Ishikawa (cell line): ENCODE data around the gene ZNF662.

ENCODE experiments used
- CEBPB ChIP-seq: IDR thresholded peaks from 2 replicates; pipeline ENCODE4 v1.6.1; 2012
- CREB1 ChIP-seq: IDR thresholded peaks from 2 replicates; pipeline ENCODE4 v1.6.1; 2012; ENCODE audit warnings: low read depth
- EGR1 ChIP-seq: IDR thresholded peaks from 2 replicates; pipeline ENCODE4 v1.6.1; 2012
- EP300 ChIP-seq: IDR thresholded peaks from 2 replicates; pipeline ENCODE4 v1.6.1; 2012; ENCODE audit warnings: borderline replicate concordance
- FOXM1 ChIP-seq: IDR thresholded peaks from 2 replicates; pipeline ENCODE4 v1.6.1; 2012; ENCODE audit warnings: low read depth, borderline replicate concordance
- NFIC ChIP-seq: IDR thresholded peaks from 2 replicates; pipeline ENCODE4 v1.6.1; 2012
- RAD21 ChIP-seq: IDR thresholded peaks from 2 replicates; pipeline ENCODE4 v1.6.1; 2012; ENCODE audit warnings: low read depth
- TAF1 ChIP-seq: IDR thresholded peaks from 2 replicates; pipeline ENCODE4 v1.6.1; 2012; ENCODE audit warnings: low read depth, mild to moderate bottlenecking
- TCF12 ChIP-seq: IDR thresholded peaks from 2 replicates; pipeline ENCODE4 v1.6.1; 2012; ENCODE audit warnings: low read depth
- TEAD4 ChIP-seq: IDR thresholded peaks from 2 replicates; pipeline ENCODE4 v1.6.1; 2012
- YY1 ChIP-seq: IDR thresholded peaks from 2 replicates; pipeline ENCODE4 v1.6.1; 2012; ENCODE audit warnings: low read depth
- ZBTB7A ChIP-seq: IDR thresholded peaks from 2 replicates; pipeline ENCODE4 v1.6.1; 2012; ENCODE audit warnings: low read depth
- TF ChIP-seq, protein P1 (sequence below): IDR thresholded peaks from 2 replicates; pipeline ENCODE4 v1.6.1; 2012; ENCODE audit warnings: low read depth, mild to moderate bottlenecking
- TF ChIP-seq, protein P2 (sequence below): IDR thresholded peaks from 2 replicates; pipeline ENCODE4 v1.6.1; 2012

DNA sequence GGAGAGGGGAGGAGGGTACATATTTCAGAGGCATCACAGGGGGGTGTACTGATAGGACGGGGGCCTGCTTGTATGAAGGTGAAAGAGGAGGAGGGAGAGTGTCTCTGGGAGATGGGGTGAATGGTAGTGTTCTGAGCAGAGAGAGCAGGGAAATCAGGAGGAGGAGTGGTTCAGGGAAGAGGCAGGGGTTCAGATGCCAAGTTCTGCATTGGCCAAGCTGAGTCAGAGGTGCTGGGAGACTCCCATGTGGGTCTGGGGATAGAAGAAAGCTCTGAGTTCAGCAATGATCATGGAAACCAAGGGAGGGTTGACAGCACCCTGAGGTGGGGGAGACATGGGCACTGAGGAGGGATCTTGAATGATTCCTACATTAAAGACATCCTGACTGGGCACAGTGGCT lies 33.2 kb upstream of the ZNF662 start:
- TF ChIP-seq, protein P1, sequence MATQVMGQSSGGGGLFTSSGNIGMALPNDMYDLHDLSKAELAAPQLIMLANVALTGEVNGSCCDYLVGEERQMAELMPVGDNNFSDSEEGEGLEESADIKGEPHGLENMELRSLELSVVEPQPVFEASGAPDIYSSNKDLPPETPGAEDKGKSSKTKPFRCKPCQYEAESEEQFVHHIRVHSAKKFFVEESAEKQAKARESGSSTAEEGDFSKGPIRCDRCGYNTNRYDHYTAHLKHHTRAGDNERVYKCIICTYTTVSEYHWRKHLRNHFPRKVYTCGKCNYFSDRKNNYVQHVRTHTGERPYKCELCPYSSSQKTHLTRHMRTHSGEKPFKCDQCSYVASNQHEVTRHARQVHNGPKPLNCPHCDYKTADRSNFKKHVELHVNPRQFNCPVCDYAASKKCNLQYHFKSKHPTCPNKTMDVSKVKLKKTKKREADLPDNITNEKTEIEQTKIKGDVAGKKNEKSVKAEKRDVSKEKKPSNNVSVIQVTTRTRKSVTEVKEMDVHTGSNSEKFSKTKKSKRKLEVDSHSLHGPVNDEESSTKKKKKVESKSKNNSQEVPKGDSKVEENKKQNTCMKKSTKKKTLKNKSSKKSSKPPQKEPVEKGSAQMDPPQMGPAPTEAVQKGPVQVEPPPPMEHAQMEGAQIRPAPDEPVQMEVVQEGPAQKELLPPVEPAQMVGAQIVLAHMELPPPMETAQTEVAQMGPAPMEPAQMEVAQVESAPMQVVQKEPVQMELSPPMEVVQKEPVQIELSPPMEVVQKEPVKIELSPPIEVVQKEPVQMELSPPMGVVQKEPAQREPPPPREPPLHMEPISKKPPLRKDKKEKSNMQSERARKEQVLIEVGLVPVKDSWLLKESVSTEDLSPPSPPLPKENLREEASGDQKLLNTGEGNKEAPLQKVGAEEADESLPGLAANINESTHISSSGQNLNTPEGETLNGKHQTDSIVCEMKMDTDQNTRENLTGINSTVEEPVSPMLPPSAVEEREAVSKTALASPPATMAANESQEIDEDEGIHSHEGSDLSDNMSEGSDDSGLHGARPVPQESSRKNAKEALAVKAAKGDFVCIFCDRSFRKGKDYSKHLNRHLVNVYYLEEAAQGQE = no peak
- no peak for TF ChIP-seq YY1
- no peak for TF ChIP-seq NFIC
- TF ChIP-seq EP300 = no peak
- TF ChIP-seq, protein P2, sequence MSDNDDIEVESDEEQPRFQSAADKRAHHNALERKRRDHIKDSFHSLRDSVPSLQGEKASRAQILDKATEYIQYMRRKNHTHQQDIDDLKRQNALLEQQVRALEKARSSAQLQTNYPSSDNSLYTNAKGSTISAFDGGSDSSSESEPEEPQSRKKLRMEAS = no peak
- no peak for TF ChIP-seq RAD21
- TF ChIP-seq TAF1 = no peak
- no peak for TF ChIP-seq CREB1
- no peak for TF ChIP-seq FOXM1
- TF ChIP-seq TCF12 = no peak
- no peak for TF ChIP-seq CEBPB
- no peak for TF ChIP-seq EGR1
- no peak for TF ChIP-seq TEAD4
- no peak for TF ChIP-seq ZBTB7A
